Aorta (tissue), 5 donors: ENCODE measurements around the gene APP. TPM values are rescaled to one million over a fixed set of nuclear protein-coding genes. Genes with fewer than 3 reads are reported as not detected.

ENCODE experiments used
- ATAC-seq: fragments of 200-7000 bp; cut with Tn5 transposase; one replicate; pipeline ENCODE4 v1.9.1; 2022; ENCODE audit warnings: moderate library complexity; ENCODE audit not compliant: low FRiP score
- DNase-seq, 2 donors: peaks; one replicate each; pipeline ENCODE4 v3.0.0-alpha.2; 2020
- H3K27ac ChIP-seq, 2 donors: one replicate each; pipeline ENCODE4 v1.5.1; 2013; ENCODE audit warnings: low read length in 2 of 2, mild to moderate bottlenecking in 2 of 2, moderate library complexity in 2 of 2, control low read depth in 1 of 2, inconsistent platforms in 1 of 2, low read depth in 1 of 2
- H3K27me3 ChIP-seq, 2 donors: one replicate each; pipeline ENCODE4 v1.6.1; 2013; ENCODE audit warnings: control low read depth in 1 of 2, low read length in 1 of 2, mild to moderate bottlenecking in 1 of 2, moderate library complexity in 1 of 2; ENCODE audit not compliant: insufficient read depth in 2 of 2, control insufficient read depth in 1 of 2
- H3K36me3 ChIP-seq, 2 donors: one replicate each; pipeline ENCODE4 v1.6.1; 2013; ENCODE audit warnings: control low read depth in 1 of 2, low read length in 1 of 2, mild to moderate bottlenecking in 1 of 2; ENCODE audit not compliant: insufficient read depth in 2 of 2, control insufficient read depth in 1 of 2
- H3K4me1 ChIP-seq, 2 donors: one replicate each; pipeline ENCODE4 v1.6.1; 2013; ENCODE audit warnings: low read length in 2 of 2, control low read depth in 1 of 2, mild to moderate bottlenecking in 1 of 2, moderate library complexity in 1 of 2; ENCODE audit not compliant: insufficient read depth in 2 of 2, control insufficient read depth in 1 of 2
- H3K4me3 ChIP-seq, 2 donors: one replicate each; pipeline ENCODE4 v1.5.1; 2013; ENCODE audit warnings: low read length in 2 of 2, control low read depth in 1 of 2, mild to moderate bottlenecking in 1 of 2
- H3K9me3 ChIP-seq: one replicate; pipeline ENCODE4 v1.6.1; 2013; ENCODE audit warnings: mild to moderate bottlenecking, low read length; ENCODE audit not compliant: control insufficient read depth
- WGBS, 2 donors: extraction: QIAGEN DNeasy Blood & Tissue Kit; methylation state at CpG; one replicate each; pipeline ENCODE4 v1.1.7; 2013; 5-methylcytosine and 5-hydroxymethylcytosine counted together
- intact Hi-C, 2 donors: fragments of 100-400 bp; cut with DNase I; formaldehyde crosslinking; loops; one replicate each; pipeline versions ENCODE4 v1.14.2 to v1.15.0; 2022
- polyA plus RNA-seq, 2 donors: library from polyadenylated mRNA; stranded (reverse); fragments of 200-250 nt; gene quantifications; one replicate each; pipeline ENCODE4 v1.2.3, GENCODE V29; 2013
- total RNA-seq, 2 donors: library from RNA; stranded (reverse); fragmentation: NEBNext Ultra II Directional; extraction: Animal tissue kit (Norgen Biotek cat#: 25700); gene quantifications; one replicate each; pipeline ENCODE4 v1.2.1, GENCODE V29; 2021
- donor health status: healthy with polysubstance abuse.
- donor health status: Bipolar disorder and iron deficiency.
- donor health status: DM: no; HTN: no; CAD: no.
- donor health status: DM: no; HTN: no; CAD: no.
- donor health status: DM: yes; HTN: yes; CAD: no.

The APP gene
- total and polyA plus RNA-seq, 4 donors, result 149 to 581 (median 371) TPM

DNA sequence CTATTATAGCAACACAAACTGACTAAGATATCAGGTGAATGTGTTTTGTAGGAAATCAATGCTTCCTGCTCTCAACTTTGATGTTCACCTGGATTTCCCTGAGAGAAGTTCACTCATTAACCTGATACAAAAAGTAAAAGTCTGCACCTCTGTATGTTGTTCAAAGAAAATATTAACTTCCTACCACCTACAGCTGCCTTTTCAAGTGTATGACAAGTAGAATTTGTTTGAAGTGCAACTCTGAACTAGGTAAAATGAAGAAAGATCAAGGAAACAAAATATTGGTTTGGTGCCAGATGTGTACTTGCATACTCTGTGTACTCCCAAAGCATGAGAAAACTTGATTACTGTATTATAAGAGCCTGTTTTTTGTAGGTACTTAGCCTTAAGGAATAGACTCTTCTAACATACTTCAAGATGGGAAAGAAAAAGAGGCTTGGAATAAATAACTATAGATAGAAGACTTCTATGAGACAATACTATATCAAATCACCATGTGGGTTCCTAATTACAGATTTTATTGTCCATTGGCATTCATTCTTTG is 193.4 kb downstream of the APP start:
- peaks cover 5 to 8% of the 10 kb centered on the region in 2 donors for H3K36me3 ChIP-seq
- ATAC-seq (no peak), DNase-seq (no peak)
- H3K27ac ChIP-seq, result no peak overlapping the region
- no peak overlapping the region for H3K4me3 ChIP-seq
- no peaks in the 10 kb centered on the region for H3K27me3 ChIP-seq
- intact Hi-C loops, result loop anchor here in 1 of 2 donors (10.0 kb wide), 1 partner anchor 82 kb away; no protein-coding TSS in a partner anchor
- no peaks in the 10 kb centered on the region for H3K9me3 ChIP-seq
- H3K4me1 ChIP-seq, result no peaks in the 10 kb centered on the region

- Histone ChIP-seq H3K4me1 (no peaks in the 10 kb centered on the region), H3K4me3 (no peak overlapping the region), H3K36me3 (peaks cover 4 to 9% of the 10 kb centered on the region in 2 donors), H3K27ac (no peak overlapping the region), H3K9me3 (no peaks in the 10 kb centered on the region), H3K27me3 (no peaks in the 10 kb centered on the region)
- intact Hi-C loops, result loop anchor here in 1 of 2 donors (10.0 kb wide), 1 partner anchor 80 kb away; no protein-coding TSS in a partner anchor
- DNase-seq, result no peak
- no peak for ATAC-seq
- WGBS, 2 donors, result 85 to 90% methylated on average over 8 of the region's 8 CpGs
Measured at GRCh38 chr21:25974964-25975363, 195.6 kb downstream of the APP start.

DNA sequence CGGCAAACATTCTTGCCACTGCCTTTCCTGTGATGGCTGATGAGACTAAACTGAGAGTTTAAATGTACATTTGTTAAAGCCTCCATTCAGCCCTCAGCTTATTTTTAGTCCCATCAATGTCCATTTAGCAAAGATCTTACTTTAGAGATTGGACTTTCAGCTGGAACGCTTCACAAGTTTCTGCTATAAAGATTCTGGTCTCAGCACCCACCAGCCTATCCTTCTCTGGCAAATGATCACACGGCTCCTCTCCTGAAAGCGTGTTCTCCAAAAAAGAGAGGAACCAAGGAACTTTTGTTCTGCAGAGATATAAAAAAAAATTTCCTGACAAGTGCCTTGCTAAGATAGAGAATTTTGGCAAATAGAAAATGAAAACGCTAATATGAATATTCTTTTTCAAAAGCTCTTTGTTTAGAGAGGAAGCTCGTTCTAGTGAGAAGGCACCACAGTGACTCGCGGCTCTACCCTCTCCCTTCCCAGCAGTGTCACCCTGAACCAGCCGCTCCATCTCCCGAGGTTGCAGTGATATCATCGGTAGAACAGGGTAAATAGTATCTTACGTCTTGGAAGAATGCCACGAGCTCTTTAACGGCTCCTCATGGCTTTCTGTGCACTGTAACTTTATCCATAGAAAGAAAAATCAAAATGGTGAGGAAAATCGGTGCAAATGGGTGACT is 200.2 kb downstream of the APP start:
- Histone ChIP-seq H3K36me3 (peaks cover 4 to 9% of the 10 kb centered on the region in 2 donors), H3K27me3 (no peaks in the 10 kb centered on the region), H3K4me3 (no peak overlapping the region), H3K27ac (no peak overlapping the region), H3K4me1 (no peaks in the 10 kb centered on the region), H3K9me3 (no peaks in the 10 kb centered on the region)
- DNase-seq (no peak), ATAC-seq (no peak)
- intact Hi-C loops, result loop anchor here in 1 of 2 donors (10.0 kb wide), 1 partner anchor 76 kb away; no protein-coding TSS in a partner anchor
- 83 to 90% methylated on average over 15 of the region's 15 CpGs for WGBS, 2 donors

DNA sequence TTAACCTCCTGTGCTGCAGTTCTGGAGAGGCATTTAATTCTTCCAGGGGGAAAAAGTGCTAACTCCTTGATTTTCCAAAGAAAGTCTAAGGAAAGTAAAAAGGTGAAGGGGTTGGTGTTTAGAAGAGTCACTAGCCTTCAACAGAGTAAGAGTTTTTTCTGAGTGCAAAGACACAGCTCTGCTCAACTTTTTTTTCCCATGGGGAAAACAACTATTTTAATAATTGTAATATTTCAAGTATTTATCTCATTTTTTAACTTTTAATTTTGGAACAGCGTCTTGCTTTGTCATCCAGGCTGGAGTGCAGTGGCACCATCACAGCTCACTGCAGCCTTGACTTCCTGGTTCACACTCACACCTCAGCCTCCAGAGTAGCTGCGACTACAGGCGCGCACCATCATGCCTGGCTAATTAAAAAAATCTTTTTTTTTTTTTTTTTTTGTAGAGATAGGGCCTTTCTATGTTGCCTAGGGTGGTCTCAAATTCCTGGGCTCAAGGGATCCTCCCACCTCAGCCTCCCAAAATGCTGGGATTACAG is 202.6 kb downstream of the APP start:
- H3K36me3 ChIP-seq, result peaks cover 0 to 4% of the 10 kb centered on the region in 2 donors
- ATAC-seq (no peak), DNase-seq (no peak)
- no peaks in the 10 kb centered on the region for H3K27me3 ChIP-seq
- H3K27ac ChIP-seq, result no peak overlapping the region
- H3K4me1 ChIP-seq, result peaks cover 0 to 2% of the 10 kb centered on the region in 2 donors
- 96 to 99% methylated on average over 4 of the region's 4 CpGs for WGBS, 2 donors
- no peaks in the 10 kb centered on the region for H3K9me3 ChIP-seq
- no peak overlapping the region for H3K4me3 ChIP-seq
- intact Hi-C loops, result no loop called here

- ATAC-seq (no peak), DNase-seq (no peak)
- Histone ChIP-seq H3K27ac (no peak overlapping the region), H3K4me1 (peaks cover 0 to 2% of the 10 kb centered on the region in 2 donors), H3K27me3 (no peaks in the 10 kb centered on the region), H3K9me3 (no peaks in the 10 kb centered on the region), H3K36me3 (peaks cover 0 to 4% of the 10 kb centered on the region in 2 donors), H3K4me3 (no peak overlapping the region)
- 56 to 57% methylated on average over 4 of the region's 4 CpGs for WGBS, 2 donors
- intact Hi-C loops, result no loop called here
Measured at GRCh38 chr21:25967181-25967900, 203.2 kb downstream of the APP start.

GRCh38 chr21:25965951-25966707 is 204.4 kb downstream of the APP start:
- WGBS, 2 donors, result 85 to 90% methylated on average over 3 of the region's 3 CpGs
- no peak overlapping the region for H3K27ac ChIP-seq
- peaks cover 0 to 2% of the 10 kb centered on the region in 2 donors for H3K4me1 ChIP-seq
- ATAC-seq, result no peak
- no peaks in the 10 kb centered on the region for H3K27me3 ChIP-seq
- H3K4me3 ChIP-seq, result no peak overlapping the region
- intact Hi-C loops, result no loop called here
- no peaks in the 10 kb centered on the region for H3K9me3 ChIP-seq
- peaks cover 0 to under 1% of the 10 kb centered on the region in 2 donors for H3K36me3 ChIP-seq
- no peak for DNase-seq

GRCh38 chr21:25964926-25965325 is 205.6 kb downstream of the APP start:
- Histone ChIP-seq H3K27me3 (no peaks in the 10 kb centered on the region), H3K36me3 (no peaks in the 10 kb centered on the region), H3K4me3 (no peak overlapping the region), H3K4me1 (peaks cover 0 to 2% of the 10 kb centered on the region in 2 donors), H3K27ac (no peak overlapping the region), H3K9me3 (no peaks in the 10 kb centered on the region)
- intact Hi-C loops, result no loop called here
- DNase-seq, result no peak
- WGBS, 2 donors, result 88 to 91% methylated on average over 5 of the region's 5 CpGs
- ATAC-seq, result no peak

DNA sequence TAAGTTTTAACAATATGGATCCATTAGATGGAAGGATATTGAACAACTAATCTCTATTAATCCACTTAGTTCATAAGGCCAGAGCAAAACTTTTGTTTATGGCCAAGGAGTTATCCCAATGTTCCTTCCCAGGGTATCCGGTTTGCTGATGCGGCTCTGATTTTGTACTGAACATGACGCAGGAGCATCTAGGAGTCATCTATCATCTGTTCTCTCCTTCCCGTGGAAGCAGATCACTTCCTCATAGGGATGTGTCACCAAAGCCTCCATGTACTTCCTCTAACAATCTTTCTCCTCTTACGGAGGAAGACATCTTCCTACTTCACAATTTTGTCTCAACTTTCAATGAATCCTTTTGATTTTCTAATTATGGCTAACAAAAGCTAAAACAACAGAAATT is 206.6 kb downstream of the APP start:
- intact Hi-C loops, result no loop called here
- ATAC-seq, result no peak
- H3K27ac ChIP-seq, result no peak overlapping the region
- peaks cover 0 to 2% of the 10 kb centered on the region in 2 donors for H3K4me1 ChIP-seq
- H3K27me3 ChIP-seq, result no peaks in the 10 kb centered on the region
- no peak for DNase-seq
- no peaks in the 10 kb centered on the region for H3K36me3 ChIP-seq
- no peak overlapping the region for H3K4me3 ChIP-seq
- H3K9me3 ChIP-seq, result no peaks in the 10 kb centered on the region
- WGBS, 2 donors, result 88 to 89% methylated on average over 5 of the region's 5 CpGs
